Activated CD8-positive, alpha-beta memory T cell treated with anti-CD3 and anti-CD28 coated beads for 36 hours (primary cell): Measurements from ENCODE around the gene PAN3. TPM values are rescaled to one million over a fixed set of nuclear protein-coding genes. Genes with fewer than 3 reads are reported as not detected.

Experiments used
- CTCF ChIA-PET: fragments of 350-600 bp; sonication (Branson Sonifier 250); formaldehyde crosslinking; loops from one replicate; lab custom pipeline; 2021; ENCODE audit warnings: antibody characterized with exemption; lab: Charles Lee
- POLR2A ChIA-PET: fragments of 350-600 bp; sonication (Branson Sonifier 250); formaldehyde crosslinking; loops from one replicate; lab custom pipeline; 2021; ENCODE audit warnings: antibody characterized with exemption; lab: Charles Lee
- total RNA-seq, 2 experiments: library from RNA; stranded (reverse); gene quantifications; one replicate each; pipeline ENCODE4 v1.2.3, GENCODE V29; 2021

PAN3 gene
- total RNA-seq, 2 experiments from 2014 or later = 28.8 to 29.7 TPM

DNA sequence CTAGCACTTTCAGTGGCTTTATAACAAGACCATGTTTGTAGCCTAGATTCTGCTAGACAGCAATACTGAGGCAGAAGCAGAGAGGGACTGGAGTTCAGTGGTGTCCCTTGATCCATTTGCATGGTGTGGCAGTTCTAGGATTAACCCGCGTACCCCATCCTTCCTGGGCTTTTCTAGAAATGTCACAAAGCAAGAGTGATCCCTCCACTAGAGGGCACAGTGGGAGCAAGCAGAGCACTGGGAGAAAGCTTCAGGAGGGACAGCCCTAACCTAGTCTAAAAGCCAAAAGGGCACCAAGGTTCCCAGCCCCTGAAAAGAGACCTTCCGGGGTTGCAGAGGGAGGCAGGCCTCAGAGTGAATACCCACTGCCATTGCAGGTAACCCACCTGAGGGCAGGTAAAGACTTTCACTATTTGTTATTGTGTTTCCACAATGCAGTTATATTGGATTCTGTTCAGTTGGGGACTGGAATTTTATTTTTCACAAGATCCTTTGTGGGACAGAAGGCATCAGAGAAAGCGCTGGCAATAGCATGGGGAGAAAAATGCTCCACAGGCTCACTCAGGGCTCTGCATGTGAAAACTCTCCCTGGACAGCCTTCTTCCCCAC, 185.9 kb downstream of the PAN3 start:
- CTCF ChIA-PET = interaction anchor here (0.6 kb wide), 2 partner anchors 10 to 87 kb away, joined by 3 to 5 read pairs; no protein-coding TSS in a partner anchor

DNA sequence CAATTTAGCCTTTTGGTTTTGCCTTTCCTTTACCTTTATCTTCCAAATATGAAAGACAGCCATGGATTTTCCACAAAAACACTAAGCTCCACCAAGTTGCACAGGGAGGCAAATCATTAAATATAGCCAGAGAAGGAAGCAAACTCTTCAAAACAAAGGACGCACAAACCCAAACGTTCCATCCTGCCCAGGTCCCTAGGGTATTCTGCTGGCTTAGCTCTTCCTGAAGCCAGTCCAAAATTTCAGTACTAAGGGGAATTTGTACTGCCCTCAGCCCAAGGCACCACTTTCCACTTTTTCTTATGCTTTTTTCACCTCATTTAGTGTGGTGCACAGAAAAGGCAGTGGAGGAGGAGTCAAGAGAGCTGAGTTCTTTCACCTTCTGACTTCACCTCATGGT, 186.7 kb downstream of the PAN3 start:
- ChIA-PET POLR2A (no interaction called here), CTCF (no interaction called here)

More for the DNA sequence above, 185.9 kb downstream of the PAN3 start:
- POLR2A ChIA-PET = no interaction called here

DNA sequence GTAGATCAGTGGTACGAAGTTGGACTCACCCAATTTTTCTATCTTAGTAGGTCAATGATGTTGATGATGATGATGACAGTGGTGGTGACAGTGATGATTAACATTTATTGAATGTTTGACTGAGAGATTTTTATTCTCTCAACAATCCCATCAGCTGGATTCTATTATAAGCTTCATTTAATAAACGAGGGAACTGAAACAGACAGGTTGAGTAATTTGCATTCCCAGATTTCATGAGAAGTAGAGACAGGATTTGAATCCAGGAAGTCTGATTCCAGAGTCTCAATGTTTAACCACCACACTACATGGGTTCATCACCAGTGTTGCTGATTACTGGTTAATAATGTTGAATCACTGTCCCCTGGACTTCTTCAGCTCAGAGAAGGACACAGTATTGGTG, 187.7 kb downstream of the PAN3 start:
- CTCF ChIA-PET = interaction anchor here (0.7 kb wide), 1 partner anchor 198 kb away, joined by 4 read pairs; no protein-coding TSS in a partner anchor
- POLR2A ChIA-PET = no interaction called here

- POLR2A ChIA-PET = no interaction called here
- CTCF ChIA-PET = no interaction called here
Observed at GRCh38 chr13:28327373-28328270, 189.3 kb downstream of the PAN3 start.

- CTCF ChIA-PET = no interaction called here
- POLR2A ChIA-PET = no interaction called here
Observed at GRCh38 chr13:28328271-28328607, 189.9 kb downstream of the PAN3 start.

DNA sequence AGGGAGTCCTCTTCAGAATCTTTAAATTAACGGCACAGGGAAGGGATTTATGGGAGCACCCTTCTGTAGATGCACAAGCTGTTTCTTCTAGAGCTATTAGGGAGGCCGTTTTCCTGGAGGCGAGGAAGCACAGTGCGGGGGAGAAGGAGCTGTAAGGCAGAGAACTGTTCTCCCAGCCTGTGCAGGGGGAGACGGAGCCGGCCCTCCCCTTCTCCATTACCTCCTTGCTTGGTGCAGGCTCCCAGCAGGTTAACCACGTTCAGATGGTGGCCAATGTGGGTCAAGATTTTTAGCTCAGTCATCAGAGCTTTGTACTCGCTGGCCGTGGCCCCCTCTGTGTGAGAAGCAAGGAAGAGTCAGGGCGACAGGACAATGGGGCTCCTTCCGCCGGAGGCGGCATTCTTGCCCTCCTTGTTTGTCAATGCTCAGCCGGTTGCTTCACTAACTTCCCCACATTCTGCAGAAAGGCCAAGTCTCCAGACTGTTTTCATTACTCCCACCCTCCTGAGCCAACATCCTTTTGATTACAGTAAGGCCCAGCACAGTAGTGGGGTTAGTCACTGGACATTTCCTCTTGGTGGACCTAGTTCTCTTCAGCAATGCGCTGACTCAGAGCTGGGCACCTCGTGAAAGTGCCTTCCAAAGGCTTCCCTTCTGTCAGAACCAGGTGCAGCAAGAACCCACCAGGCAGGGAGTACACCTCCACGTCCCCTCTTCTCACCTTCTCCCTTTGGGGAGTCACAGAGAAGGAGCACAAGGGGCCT, 191.2 kb downstream of the PAN3 start:
- POLR2A ChIA-PET = no interaction called here
- CTCF ChIA-PET = no interaction called here

GRCh38 chr13:28333204-28333881, 195.0 kb downstream of the PAN3 start:
- POLR2A ChIA-PET = no interaction called here
- CTCF ChIA-PET = no interaction called here

GRCh38 chr13:28336193-28336657, 197.9 kb downstream of the PAN3 start:
- POLR2A ChIA-PET = no interaction called here
- CTCF ChIA-PET = no interaction called here

DNA sequence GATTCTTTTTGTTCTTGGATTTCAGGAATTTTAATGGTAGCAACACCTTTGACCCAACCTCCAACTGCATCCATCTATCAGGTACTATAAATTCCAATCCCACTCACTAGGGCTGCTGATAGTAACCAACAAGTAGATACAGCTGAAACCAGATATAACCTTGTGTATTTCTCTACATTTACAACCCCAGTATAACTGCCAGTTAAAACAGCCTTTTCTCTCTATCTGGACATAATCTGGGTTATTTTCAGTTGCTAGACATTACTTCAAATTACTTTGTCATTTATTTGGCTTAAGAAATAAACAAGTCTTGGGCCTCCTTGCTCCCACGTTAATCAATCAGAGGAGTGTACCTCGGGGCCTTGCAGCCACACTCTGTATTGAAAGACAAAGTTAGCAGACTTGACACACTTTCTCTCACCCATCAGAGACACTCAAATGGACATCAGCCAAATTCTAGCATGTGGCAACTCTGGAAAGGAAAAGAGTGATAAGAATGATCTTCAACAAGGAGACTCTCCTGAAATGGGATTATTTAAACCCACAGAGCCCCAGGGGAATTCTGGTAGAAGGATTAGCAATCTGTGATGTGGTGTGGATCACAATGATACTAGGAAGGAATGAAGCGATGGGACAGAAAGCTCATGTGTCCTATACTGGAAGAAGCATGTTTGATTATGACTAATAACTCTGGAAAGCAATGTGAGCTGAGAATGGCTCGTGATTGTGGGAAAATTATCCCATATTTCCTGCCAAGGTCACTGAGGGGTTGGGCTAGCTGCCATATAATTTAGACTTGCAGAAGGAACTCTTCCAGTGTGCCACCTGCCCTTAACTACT, 199.0 kb downstream of the PAN3 start:
- POLR2A ChIA-PET = no interaction called here

DNA sequence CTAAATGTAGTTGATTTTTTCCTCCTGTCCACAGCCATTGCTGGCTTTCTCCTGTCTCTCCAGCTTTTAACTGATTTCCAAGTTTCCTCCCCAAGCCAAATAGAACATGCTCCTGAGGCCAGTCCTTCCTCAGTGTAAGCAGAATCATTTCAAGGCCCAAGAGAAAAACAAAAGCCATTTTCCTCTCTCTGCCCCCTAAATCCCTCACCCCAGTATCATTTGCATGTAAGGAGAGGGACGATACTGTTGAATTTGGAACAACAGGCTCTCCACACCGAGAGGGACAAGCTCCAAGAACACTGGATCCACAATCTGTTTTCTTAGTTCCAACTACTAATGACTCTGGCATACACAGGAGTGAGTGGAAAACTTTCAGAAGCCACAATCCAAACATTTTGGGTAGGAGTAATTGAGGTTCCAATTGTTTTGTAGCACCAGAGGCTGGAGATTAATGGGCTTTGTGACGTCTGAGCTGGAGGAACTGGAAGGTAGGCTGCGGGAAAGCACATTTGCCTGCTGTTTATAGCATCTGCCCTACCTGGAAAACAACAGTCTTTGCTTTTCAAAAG, 199.7 kb downstream of the PAN3 start:
- ChIA-PET CTCF (no interaction called here), POLR2A (no interaction called here)

More for the DNA sequence above, 199.0 kb downstream of the PAN3 start:
- CTCF ChIA-PET = no interaction called here

DNA sequence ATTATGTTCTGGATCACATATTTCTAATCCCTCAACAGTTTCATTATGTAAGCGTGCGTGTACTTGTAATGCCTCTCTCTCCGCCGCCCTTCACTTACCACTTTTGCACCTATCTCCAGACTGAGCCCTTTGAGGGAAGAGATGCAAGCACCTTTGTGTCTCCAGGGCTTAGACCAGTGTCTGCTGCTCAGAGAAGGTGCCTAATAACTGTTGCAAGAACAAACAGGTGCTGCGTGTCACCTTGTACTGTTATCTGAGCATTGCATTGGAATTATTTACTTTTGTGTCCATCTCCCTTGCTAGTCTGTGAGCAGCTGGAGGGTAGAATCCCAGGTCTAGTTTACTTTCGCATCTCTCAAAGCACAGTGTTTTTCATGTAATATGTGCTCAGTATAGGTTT, 200.4 kb downstream of the PAN3 start:
- POLR2A ChIA-PET = no interaction called here
- CTCF ChIA-PET = no interaction called here

- ChIA-PET POLR2A (no interaction called here), CTCF (no interaction called here)
Observed at GRCh38 chr13:28339419-28339818, 201.1 kb downstream of the PAN3 start.

DNA sequence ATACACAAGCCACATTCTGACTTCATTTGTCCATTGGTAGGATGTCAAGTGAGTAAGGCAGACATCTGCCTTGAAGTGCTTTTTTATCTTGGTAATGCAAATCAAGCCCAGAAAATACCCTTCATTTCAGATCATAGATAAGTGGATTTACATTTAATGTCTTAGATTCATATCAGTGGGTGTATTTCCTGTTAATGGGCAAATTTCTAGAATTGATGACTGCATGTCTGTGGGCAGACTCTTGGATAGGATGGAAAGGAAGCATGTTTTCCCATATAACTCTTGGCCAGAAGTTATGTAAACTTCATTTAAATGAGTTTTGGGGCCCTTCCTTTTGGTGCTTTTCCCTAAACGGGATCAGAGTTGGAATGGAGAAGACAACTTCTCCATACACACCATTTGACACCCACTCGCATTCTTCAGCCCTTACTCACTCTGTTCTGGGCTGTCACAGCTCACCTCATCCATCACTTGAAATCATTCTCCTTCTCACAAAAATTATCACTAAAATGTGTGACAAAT, 202.0 kb downstream of the PAN3 start:
- CTCF ChIA-PET = no interaction called here
- POLR2A ChIA-PET = no interaction called here

- ChIA-PET CTCF (no interaction called here), POLR2A (no interaction called here)
Observed at GRCh38 chr13:28342251-28342650, 203.9 kb downstream of the PAN3 start.

DNA sequence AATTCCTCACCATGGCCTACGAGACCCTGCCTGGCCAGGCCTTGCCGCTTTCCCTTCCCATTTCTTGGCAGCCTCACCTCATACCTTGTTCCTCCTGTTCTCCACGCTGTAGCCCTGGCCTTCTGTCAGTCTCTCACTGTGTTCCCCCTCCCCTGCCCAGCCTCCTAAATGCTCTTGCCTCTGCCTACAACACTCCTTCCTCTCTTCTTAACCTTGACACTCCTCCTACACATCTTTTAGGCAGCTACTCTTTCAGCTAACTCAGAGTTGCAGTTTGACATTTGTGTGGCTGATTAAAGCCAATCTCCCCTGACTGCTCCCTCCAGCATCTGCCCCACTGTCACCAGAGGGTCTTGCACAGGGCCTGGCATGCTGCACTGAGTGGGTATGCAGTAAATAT, 205.8 kb downstream of the PAN3 start:
- CTCF ChIA-PET = no interaction called here
- POLR2A ChIA-PET = no interaction called here
